Gastrocnemius medialis (tissue), 4 donors: ENCODE results near the gene KCTD15. TPM values are rescaled to one million over a fixed set of nuclear protein-coding genes. Genes with fewer than 3 reads are reported as not detected.

Experiments
- ATAC-seq, 2 donors: fragments of 150-250 bp; one replicate each; pipeline ENCODE4 v1.9.1; 2016
- DNase-seq, 2 donors: peaks; one replicate each; pipeline ENCODE4 v3.0.0-alpha.2; 2019
- H3K27ac ChIP-seq, 4 donors: fragments of 200-600 bp; sonication (generic); 1 replicate in 1 of 4; 2 replicates in 3 of 4; pipeline ENCODE4 v1.5.1; 2016 to 2018; ENCODE audit warnings: mild to moderate bottlenecking in 2 of 4, moderate library complexity in 1 of 4
- H3K27me3 ChIP-seq, 3 donors: fragments of 200-600 bp; sonication (generic) in 2 of 3; 1 replicate in 1 of 3; 2 replicates in 2 of 3; pipeline versions ENCODE4 v1.5.1 to v1.6.0; 2016 to 2019; ENCODE audit warnings: mild to moderate bottlenecking in 1 of 3, moderate library complexity in 1 of 3
- H3K36me3 ChIP-seq, 2 donors: fragments of 200-600 bp; sonication (generic) in 1 of 2; one replicate each; pipeline ENCODE4 v1.5.1; 2017 to 2018
- H3K4me1 ChIP-seq, 2 donors: fragments of 200-600 bp; sonication (generic) in 1 of 2; one replicate each; pipeline ENCODE4 v1.5.1; 2016 to 2017; ENCODE audit warnings: mild to moderate bottlenecking in 2 of 2
- H3K4me3 ChIP-seq, 4 donors: fragments of 200-600 bp; sonication (generic) in 3 of 4; 1 replicate in 1 of 4; 2 replicates in 3 of 4; pipeline ENCODE4 v1.5.1; 2016 to 2019; ENCODE audit warnings: mild to moderate bottlenecking in 2 of 4
- H3K9me3 ChIP-seq, 3 donors: fragments of 200-600 bp; sonication (generic) in 2 of 3; 1 replicate in 1 of 3; 2 replicates in 2 of 3; pipeline ENCODE4 v1.5.1; 2016 to 2019
- POLR2A ChIP-seq, 2 donors: fragments of 450-650 bp; IDR thresholded peaks; one replicate each; pipeline ENCODE4 v1.6.1; 2017; ENCODE audit warnings: antibody characterized with exemption in 2 of 2, mild to moderate bottlenecking in 2 of 2, moderate library complexity in 2 of 2
- in situ Hi-C, 4 donors: fragments of 200-750 bp; cut with MboI; loops; one replicate each; pipeline versions ENCODE4 v1.15.0 to v1.8.0; 2017; ENCODE audit warnings: low sequenced_read_pairs in 4 of 4
- intact Hi-C: fragments of 100-400 bp; cut with DNase I; formaldehyde crosslinking; loops from one replicate; pipeline ENCODE4 v1.15.1; 2023; ENCODE audit warnings: low total_unique reads
- total RNA-seq, 4 donors: library from RNA; depleted of rRNA; stranded (reverse); fragments of >200 nt; gene quantifications; one replicate each; pipeline versions ENCODE4 v1.1.0 to v1.2.3, GENCODE V29; 2016
- TF ChIP-seq, protein P1 (sequence below), 5 experiments: fragments of 450-650 bp in 3 of 5; fragments of 200-600 bp in 2 of 5; sonication (generic) in 2 of 5; IDR thresholded peaks in 4 of 5; conservative IDR thresholded peaks in 1 of 5; 1 replicate in 4 of 5; 2 replicates in 1 of 5; pipeline ENCODE4 v1.5.1; 2016 to 2019; ENCODE audit warnings: antibody characterized with exemption in 5 of 5, mild to moderate bottlenecking in 3 of 5, moderate library complexity in 3 of 5

The KCTD15 gene
- total RNA-seq, 4 donors from 2014 or later, result 1.9 to 14.8 (median 5.8) TPM

GRCh38 chr19:33832633-33833032, 36.0 kb downstream of the KCTD15 start:
- no peak overlapping the region for H3K4me3 ChIP-seq
- in situ Hi-C loops, result no loop called here
- intact Hi-C loops, result no loop called here
- H3K27ac ChIP-seq, result no peak overlapping the region
- TF ChIP-seq, protein P1, sequence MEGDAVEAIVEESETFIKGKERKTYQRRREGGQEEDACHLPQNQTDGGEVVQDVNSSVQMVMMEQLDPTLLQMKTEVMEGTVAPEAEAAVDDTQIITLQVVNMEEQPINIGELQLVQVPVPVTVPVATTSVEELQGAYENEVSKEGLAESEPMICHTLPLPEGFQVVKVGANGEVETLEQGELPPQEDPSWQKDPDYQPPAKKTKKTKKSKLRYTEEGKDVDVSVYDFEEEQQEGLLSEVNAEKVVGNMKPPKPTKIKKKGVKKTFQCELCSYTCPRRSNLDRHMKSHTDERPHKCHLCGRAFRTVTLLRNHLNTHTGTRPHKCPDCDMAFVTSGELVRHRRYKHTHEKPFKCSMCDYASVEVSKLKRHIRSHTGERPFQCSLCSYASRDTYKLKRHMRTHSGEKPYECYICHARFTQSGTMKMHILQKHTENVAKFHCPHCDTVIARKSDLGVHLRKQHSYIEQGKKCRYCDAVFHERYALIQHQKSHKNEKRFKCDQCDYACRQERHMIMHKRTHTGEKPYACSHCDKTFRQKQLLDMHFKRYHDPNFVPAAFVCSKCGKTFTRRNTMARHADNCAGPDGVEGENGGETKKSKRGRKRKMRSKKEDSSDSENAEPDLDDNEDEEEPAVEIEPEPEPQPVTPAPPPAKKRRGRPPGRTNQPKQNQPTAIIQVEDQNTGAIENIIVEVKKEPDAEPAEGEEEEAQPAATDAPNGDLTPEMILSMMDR (IDR thresholded peaks at IDR 0.05 in 4 of 5, conservative IDR thresholded peaks at IDR 0.05 in 1 of 5), result no peak
- TF ChIP-seq POLR2A (IDR thresholded peaks at IDR 0.05), result no peak
- ATAC-seq, result no peak
- DNase-seq, result no peak
- no peaks in the 10 kb centered on the region for H3K4me1 ChIP-seq
- H3K9me3 ChIP-seq, result no peaks in the 10 kb centered on the region
- H3K27me3 ChIP-seq, result no peaks in the 10 kb centered on the region
- no peaks in the 10 kb centered on the region for H3K36me3 ChIP-seq

GRCh38 chr19:33840382-33840781, 43.7 kb downstream of the KCTD15 start:
- intact Hi-C loops, result no loop called here
- DNase-seq, result no peak
- Histone ChIP-seq H3K4me3 (no peak overlapping the region), H3K36me3 (no peaks in the 10 kb centered on the region), H3K4me1 (no peaks in the 10 kb centered on the region), H3K27me3 (peaks cover 0 to 3% (median 0%) of the 10 kb centered on the region in 3 donors), H3K9me3 (no peaks in the 10 kb centered on the region), H3K27ac (no peak overlapping the region)
- no peak for TF ChIP-seq POLR2A (IDR thresholded peaks at IDR 0.05)
- TF ChIP-seq, protein P1 (IDR thresholded peaks at IDR 0.05 in 4 of 5, conservative IDR thresholded peaks at IDR 0.05 in 1 of 5), result no peak
- in situ Hi-C loops, result no loop called here
- no peak for ATAC-seq

DNA sequence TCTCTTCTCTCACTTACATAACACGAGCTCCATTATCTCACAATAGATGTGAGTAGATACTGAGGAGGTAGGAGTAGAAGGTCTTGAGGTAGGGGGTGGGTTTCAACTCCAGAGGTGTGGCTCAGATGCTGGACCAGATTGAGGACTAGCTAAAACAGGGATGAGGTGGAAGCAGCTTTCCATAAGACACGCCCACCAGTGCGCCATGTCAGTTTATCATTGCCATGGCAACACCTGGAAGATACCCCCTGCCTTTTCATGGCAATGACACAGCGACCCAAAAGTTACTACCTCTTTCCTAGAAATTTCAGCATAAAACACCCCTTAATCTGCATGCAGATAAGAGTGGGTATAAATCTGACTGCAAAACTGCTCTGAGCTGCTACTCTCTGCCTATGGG, 44.1 kb downstream of the KCTD15 start:
- ATAC-seq, result no peak
- no peaks in the 10 kb centered on the region for H3K4me1 ChIP-seq
- in situ Hi-C loops (no loop called here), intact Hi-C loops (no loop called here)
- no peaks in the 10 kb centered on the region for H3K9me3 ChIP-seq
- TF ChIP-seq POLR2A (IDR thresholded peaks at IDR 0.05), result no peak
- TF ChIP-seq, protein P1 (IDR thresholded peaks at IDR 0.05 in 4 of 5, conservative IDR thresholded peaks at IDR 0.05 in 1 of 5), result no peak
- H3K4me3 ChIP-seq, result no peak overlapping the region
- DNase-seq, result no peak
- H3K27ac ChIP-seq, result no peak overlapping the region
- H3K27me3 ChIP-seq, result peaks cover 0 to 3% (median 0%) of the 10 kb centered on the region in 3 donors
- H3K36me3 ChIP-seq, result no peaks in the 10 kb centered on the region

DNA sequence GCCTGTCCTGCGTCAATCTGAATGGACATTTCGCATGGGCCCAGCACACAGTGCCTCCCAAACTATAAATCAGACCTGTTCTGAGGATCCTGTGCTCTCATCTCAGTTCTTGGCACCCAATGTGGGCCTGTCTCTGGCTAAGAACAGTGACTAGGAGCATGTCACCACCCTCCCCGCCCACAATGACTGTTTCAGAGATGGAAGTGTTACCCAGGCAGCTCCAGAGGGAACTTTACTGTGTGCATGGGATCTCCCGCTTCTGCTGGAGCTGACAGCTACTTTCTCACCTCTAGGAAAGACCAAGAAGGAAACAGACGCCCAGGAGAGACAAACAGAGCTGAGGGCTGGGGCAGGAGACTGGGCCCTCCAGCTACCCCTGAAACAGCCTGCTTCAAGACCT, 45.0 kb downstream of the KCTD15 start:
- Histone ChIP-seq H3K4me1 (no peaks in the 10 kb centered on the region), H3K4me3 (no peak overlapping the region), H3K36me3 (no peaks in the 10 kb centered on the region), H3K27me3 (peaks cover 0 to 3% (median 0%) of the 10 kb centered on the region in 3 donors), H3K9me3 (no peaks in the 10 kb centered on the region), H3K27ac (no peak overlapping the region)
- no peak for DNase-seq
- intact Hi-C loops (no loop called here), in situ Hi-C loops (no loop called here)
- TF ChIP-seq, protein P1 (IDR thresholded peaks at IDR 0.05 in 4 of 5, conservative IDR thresholded peaks at IDR 0.05 in 1 of 5), result no peak
- no peak for TF ChIP-seq POLR2A (IDR thresholded peaks at IDR 0.05)
- ATAC-seq, result no peak

GRCh38 chr19:33844478-33844877, 47.8 kb downstream of the KCTD15 start:
- Histone ChIP-seq H3K27ac (no peak overlapping the region), H3K4me1 (no peaks in the 10 kb centered on the region), H3K27me3 (peaks cover 0 to 3% (median 0%) of the 10 kb centered on the region in 3 donors), H3K9me3 (no peaks in the 10 kb centered on the region), H3K36me3 (no peaks in the 10 kb centered on the region), H3K4me3 (no peak overlapping the region)
- in situ Hi-C loops, result no loop called here
- DNase-seq (no peak), ATAC-seq (no peak)
- TF ChIP-seq, protein P1 (IDR thresholded peaks at IDR 0.05 in 4 of 5, conservative IDR thresholded peaks at IDR 0.05 in 1 of 5), result no peak
- no peak for TF ChIP-seq POLR2A (IDR thresholded peaks at IDR 0.05)
- intact Hi-C loops, result no loop called here
